Right lobe of liver (tissue), 4 donors: ENCODE data around the gene GPR183.

Experiments used
- POLR2A ChIP-seq: fragments of 450-650 bp; IDR thresholded peaks from one replicate; pipeline ENCODE4 v1.6.1; 2017; ENCODE audit warnings: antibody characterized with exemption, mild to moderate bottlenecking
- TF ChIP-seq, protein P1 (sequence below), 4 donors: fragments of 200-600 bp in 3 of 4; fragments of 450-650 bp in 1 of 4; IDR thresholded peaks; one replicate each; pipeline versions ENCODE4 v1.5.1 to v1.8.0; 2016 to 2022; ENCODE audit warnings: antibody characterized with exemption in 4 of 4, mild to moderate bottlenecking in 2 of 4
- donor health status: DM: no; HTN: no; CAD: no.
- donor health status: DM: no; HTN: no; CAD: no.
- donor health status: DM: no; HTN: yes; CAD: no.

- TF ChIP-seq, protein P1, sequence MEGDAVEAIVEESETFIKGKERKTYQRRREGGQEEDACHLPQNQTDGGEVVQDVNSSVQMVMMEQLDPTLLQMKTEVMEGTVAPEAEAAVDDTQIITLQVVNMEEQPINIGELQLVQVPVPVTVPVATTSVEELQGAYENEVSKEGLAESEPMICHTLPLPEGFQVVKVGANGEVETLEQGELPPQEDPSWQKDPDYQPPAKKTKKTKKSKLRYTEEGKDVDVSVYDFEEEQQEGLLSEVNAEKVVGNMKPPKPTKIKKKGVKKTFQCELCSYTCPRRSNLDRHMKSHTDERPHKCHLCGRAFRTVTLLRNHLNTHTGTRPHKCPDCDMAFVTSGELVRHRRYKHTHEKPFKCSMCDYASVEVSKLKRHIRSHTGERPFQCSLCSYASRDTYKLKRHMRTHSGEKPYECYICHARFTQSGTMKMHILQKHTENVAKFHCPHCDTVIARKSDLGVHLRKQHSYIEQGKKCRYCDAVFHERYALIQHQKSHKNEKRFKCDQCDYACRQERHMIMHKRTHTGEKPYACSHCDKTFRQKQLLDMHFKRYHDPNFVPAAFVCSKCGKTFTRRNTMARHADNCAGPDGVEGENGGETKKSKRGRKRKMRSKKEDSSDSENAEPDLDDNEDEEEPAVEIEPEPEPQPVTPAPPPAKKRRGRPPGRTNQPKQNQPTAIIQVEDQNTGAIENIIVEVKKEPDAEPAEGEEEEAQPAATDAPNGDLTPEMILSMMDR (IDR thresholded peaks at IDR 0.05): no peak
- TF ChIP-seq POLR2A: no peak
Observed at GRCh38 chr13:99327126-99327525, 19.9 kb upstream of the GPR183 start.
